GM23338 (cell line): ENCODE data around the gene BCAS3.

Experiments used
- CREB1 ChIP-seq: fragments of 250-450 bp; sonication (Bioruptor Pico); IDR thresholded peaks from 2 replicates; pipeline ENCODE4 v1.5.0; 2020; ENCODE audit warnings: low read depth, mild to moderate bottlenecking, moderate library complexity
- CTCF ChIP-seq, 2 experiments: fragments of 200-600 bp in 1 of 2; sonication (generic) in 1 of 2; conservative IDR thresholded peaks; 2 replicates each; pipeline versions ENCODE4 v1.5.1 to v1.6.1; 2016 to 2017; ENCODE audit warnings: antibody characterized with exemption in 2 of 2, low read depth in 2 of 2, mild to moderate bottlenecking in 2 of 2, moderate library complexity in 1 of 2
- EZH2 ChIP-seq: fragments of 200-600 bp; sonication (generic); IDR thresholded peaks from one replicate; pipeline ENCODE4 v1.8.0; 2017; ENCODE audit warnings: antibody characterized with exemption, mild to moderate bottlenecking, low read depth; ENCODE audit not compliant: unreplicated experiment
- EZH2phosphoT487 ChIP-seq: fragments of 200-600 bp; sonication (generic); IDR thresholded peaks from one replicate; pipeline ENCODE4 v1.8.1; 2018; ENCODE audit warnings: antibody characterized with exemption; ENCODE audit not compliant: unreplicated experiment
- JUNB ChIP-seq: IDR thresholded peaks from one replicate; pipeline ENCODE4 v1.6.1; 2016; ENCODE audit warnings: antibody characterized with exemption; ENCODE audit not compliant: unreplicated experiment
- NANOG ChIP-seq: IDR thresholded peaks from 2 replicates; pipeline ENCODE4 v1.6.1; 2016; ENCODE audit warnings: antibody characterized with exemption, borderline replicate concordance
- POLR2AphosphoS5 ChIP-seq: IDR thresholded peaks from 2 replicates; pipeline ENCODE4 v1.6.1; 2016; ENCODE audit warnings: antibody characterized with exemption, low read depth
- REST ChIP-seq: IDR thresholded peaks from one replicate; pipeline ENCODE4 v1.6.1; 2018; ENCODE audit warnings: antibody characterized with exemption; ENCODE audit not compliant: unreplicated experiment
- STAT1 ChIP-seq: IDR thresholded peaks from one replicate; pipeline ENCODE4 v1.6.1; 2016; ENCODE audit warnings: antibody characterized with exemption; ENCODE audit not compliant: unreplicated experiment
- ZNF114 ChIP-seq: fragments of 250-450 bp; sonication (Bioruptor Pico); IDR thresholded peaks from 2 replicates; pipeline ENCODE4 v1.5.0; 2020; ENCODE audit warnings: mild to moderate bottlenecking, moderate library complexity
- ZNF331 ChIP-seq: fragments of 250-450 bp; sonication (Bioruptor Pico); IDR thresholded peaks from 2 replicates; pipeline ENCODE4 v1.5.0; 2020; ENCODE audit warnings: low read depth, mild to moderate bottlenecking, moderate library complexity
- ZNF462 ChIP-seq: fragments of 250-450 bp; sonication (Bioruptor Pico); IDR thresholded peaks from 2 replicates; pipeline ENCODE4 v1.5.0; 2020; ENCODE audit warnings: mild to moderate bottlenecking, moderate library complexity

GRCh38 chr17:61237275-61237674, 559.6 kb downstream of the BCAS3 start:
- TF ChIP-seq CTCF (conservative IDR thresholded peaks at IDR 0.05; ENCODE audit: low read depth in 2 of 2) (peak; percentile 34 to 50; a peak in 3 of 4 replicates), POLR2AphosphoS5 (no peak), EZH2 (no peak), CREB1 (no peak), EZH2phosphoT487 (no peak), REST (no peak), ZNF462 (CRISPR knock-in tag) (no peak), JUNB (no peak), ZNF114 (CRISPR knock-in tag) (no peak), NANOG (no peak), STAT1 (no peak), ZNF331 (no peak)
